Measurements from ENCODE around the gene FBRS.

FBRS gene

GRCh38 chr16:30706046-30706445 is 47.8 kb downstream of the FBRS start:
- no peak for DNase-seq (ENCODE audit: low read depth)
- no peak overlapping the region for H3K4me3 ChIP-seq (ENCODE audit: control insufficient read depth, low read depth, low read length)
- TF ChIP-seq CTCF (conservative IDR thresholded peaks at IDR 0.05; ENCODE audit: control insufficient read depth, insufficient read depth, low read depth, low read length) = no peak

GRCh38 chr16:30710971-30711370 is 52.7 kb downstream of the FBRS start:
- no peak for TF ChIP-seq CTCF (conservative IDR thresholded peaks at IDR 0.05; ENCODE audit: control insufficient read depth, insufficient read depth, low read depth, low read length)
- DNase-seq (ENCODE audit: low read depth) = peak; percentile 49

GRCh38 chr16:30711712-30712111 is 53.5 kb downstream of the FBRS start:
- no peak overlapping the region for H3K4me3 ChIP-seq (ENCODE audit: control insufficient read depth, low read depth, low read length)
- no peak for DNase-seq (ENCODE audit: low read depth)
- TF ChIP-seq CTCF (conservative IDR thresholded peaks at IDR 0.05; ENCODE audit: control insufficient read depth, insufficient read depth, low read depth, low read length) = no peak

More at GRCh38 chr16:30710971-30711370, 52.7 kb downstream of the FBRS start:
- no peak overlapping the region for H3K4me3 ChIP-seq (ENCODE audit: control insufficient read depth, low read depth, low read length)

GRCh38 chr16:30715750-30716445 is 57.7 kb downstream of the FBRS start:
- no peak overlapping the region for H3K4me3 ChIP-seq (ENCODE audit: control insufficient read depth, low read depth, low read length)
- TF ChIP-seq CTCF (conservative IDR thresholded peaks at IDR 0.05; ENCODE audit: control insufficient read depth, insufficient read depth, low read depth, low read length) = no peak
- peak; percentile 71 for DNase-seq (ENCODE audit: low read depth)

- DNase-seq (ENCODE audit: low read depth) = no peak
- no peak for TF ChIP-seq CTCF (conservative IDR thresholded peaks at IDR 0.05; ENCODE audit: control insufficient read depth, insufficient read depth, low read depth, low read length)
- H3K4me3 ChIP-seq (ENCODE audit: control insufficient read depth, low read depth, low read length) = no peak overlapping the region
Measured at GRCh38 chr16:30720086-30720485, 61.9 kb downstream of the FBRS start.
